GM19397 (cell line): ENCODE results near the gene SWI5.
"Not testable (repeated sequence)": the region's sequence is repeated elsewhere in the genome, so short reads cannot be mapped to it uniquely, and the experiment has no call there.

Experiments used
- ATAC-seq: cut with Tn5 transposase; IDR thresholded peaks from one replicate; pipeline ENCODE4 v1.9.1; 2021; ENCODE audit warnings: mild to moderate bottlenecking, moderate library complexity; ENCODE audit not compliant: unreplicated experiment

Gene SWI5

DNA sequence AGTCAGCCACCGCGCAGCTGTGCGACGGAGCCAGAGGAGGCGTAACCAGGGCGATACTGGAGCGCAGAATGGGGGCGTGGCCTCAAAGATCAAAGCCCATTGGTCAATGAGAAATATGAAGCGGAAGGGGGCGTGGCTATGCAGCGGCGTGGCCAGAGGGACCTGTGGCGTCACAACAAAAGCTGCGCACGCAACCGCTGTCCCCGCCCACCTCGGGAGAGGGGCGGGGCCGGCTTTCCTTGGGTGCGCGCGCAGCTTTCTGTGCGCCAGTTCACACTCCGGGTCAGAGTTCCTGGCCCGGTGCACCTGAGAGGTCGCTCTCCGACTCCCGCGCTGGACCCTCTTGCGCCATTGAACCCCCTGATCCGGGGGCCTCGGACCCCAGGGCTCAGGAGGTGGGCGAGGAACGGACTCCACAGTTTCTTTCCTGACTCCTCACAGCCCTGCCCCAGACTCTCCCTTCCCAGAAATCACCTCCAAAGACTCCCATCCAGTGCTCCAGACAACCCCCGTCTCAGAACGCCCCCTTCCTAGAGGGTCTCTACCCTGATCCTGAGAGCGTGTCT lies at the start of gene SWI5:
TSS of gene SWI5 (plus strand) at position 269 of the 566 bp plus-strand sequence.
- peak; percentile 94 for ATAC-seq

DNA sequence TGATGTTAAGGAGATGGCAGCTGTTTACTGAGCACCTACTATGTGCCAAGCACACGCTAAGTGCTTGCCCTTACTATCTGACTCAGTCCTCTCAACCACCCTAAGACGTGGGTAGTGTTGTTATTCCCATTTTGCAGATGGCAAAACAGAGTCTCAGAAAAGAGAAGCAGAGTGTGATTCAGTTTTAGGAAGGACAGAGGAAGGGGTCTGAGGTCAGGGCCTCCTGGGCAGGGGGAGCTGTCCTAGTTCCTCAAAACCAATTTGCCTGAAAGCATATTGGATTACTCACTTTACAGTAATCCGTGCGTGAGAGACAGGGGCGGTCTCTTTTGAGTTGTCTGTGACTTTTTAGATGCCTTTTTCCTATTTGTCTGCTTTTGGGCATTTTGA lies 49.7 kb upstream of the SWI5 start:
- ATAC-seq, result no peak

DNA sequence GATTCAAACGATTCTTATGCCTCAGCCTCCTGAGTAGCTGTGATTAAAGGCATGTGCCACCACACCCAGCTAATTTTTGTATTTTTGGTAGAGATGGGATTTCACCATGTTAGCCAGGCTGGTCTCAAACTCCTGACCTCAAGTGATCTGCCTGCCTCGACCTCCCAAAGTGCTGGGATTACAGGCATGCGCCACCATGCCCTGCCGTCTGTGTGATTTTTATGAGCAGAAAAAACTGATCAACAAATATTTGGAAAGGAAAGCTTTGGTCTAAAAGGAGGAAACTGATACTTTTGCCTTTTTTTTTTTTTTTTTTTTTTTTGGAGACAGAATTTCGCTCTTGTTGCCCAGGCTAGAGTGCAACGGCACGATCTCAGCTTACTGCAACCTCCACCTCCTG lies 45.2 kb upstream of the SWI5 start:
- ATAC-seq, result not testable (repeated sequence)

DNA sequence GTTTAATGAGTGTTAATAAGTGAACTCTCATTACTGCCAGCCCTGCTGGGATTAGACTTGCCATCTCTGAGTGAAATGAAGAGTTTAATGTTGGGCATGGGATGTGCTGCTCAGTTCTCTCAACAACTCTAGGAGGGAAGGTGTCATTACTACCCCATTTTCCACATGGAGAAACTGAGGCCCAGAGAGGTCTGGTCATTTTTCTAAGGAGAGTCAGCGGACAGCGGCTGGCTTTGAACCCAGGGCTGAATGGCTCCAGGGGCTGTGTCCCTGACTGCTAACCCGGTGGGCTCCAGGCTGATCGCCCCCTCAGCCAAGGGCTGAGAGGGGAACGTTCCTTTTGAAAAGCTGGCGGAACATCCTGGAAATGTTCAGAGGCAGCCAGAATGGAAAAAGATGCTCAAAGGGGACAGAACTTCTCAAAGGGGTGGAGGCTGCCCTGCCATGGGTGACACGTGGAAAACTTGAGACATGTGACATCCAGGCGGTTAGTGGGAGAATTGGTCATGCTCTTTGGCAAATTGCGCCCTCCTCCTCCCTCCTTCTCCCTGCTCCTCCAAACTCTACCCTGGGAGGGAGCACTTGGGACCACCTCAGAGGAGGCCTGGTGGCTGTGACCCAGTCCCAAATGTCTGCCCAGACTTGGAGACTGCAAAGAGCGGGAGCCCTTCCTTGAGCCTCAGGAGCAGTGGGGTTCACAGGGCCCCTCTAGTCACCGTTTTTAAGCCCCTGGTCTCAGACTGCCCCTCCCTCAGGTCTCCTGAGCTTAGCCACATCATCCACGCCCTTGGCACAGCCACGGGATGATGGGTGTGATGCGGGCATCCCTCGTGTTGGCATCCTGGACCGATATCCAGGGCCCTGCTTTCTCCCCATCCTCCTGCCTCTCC lies 44.2 kb upstream of the SWI5 start:
- no peak for ATAC-seq

DNA sequence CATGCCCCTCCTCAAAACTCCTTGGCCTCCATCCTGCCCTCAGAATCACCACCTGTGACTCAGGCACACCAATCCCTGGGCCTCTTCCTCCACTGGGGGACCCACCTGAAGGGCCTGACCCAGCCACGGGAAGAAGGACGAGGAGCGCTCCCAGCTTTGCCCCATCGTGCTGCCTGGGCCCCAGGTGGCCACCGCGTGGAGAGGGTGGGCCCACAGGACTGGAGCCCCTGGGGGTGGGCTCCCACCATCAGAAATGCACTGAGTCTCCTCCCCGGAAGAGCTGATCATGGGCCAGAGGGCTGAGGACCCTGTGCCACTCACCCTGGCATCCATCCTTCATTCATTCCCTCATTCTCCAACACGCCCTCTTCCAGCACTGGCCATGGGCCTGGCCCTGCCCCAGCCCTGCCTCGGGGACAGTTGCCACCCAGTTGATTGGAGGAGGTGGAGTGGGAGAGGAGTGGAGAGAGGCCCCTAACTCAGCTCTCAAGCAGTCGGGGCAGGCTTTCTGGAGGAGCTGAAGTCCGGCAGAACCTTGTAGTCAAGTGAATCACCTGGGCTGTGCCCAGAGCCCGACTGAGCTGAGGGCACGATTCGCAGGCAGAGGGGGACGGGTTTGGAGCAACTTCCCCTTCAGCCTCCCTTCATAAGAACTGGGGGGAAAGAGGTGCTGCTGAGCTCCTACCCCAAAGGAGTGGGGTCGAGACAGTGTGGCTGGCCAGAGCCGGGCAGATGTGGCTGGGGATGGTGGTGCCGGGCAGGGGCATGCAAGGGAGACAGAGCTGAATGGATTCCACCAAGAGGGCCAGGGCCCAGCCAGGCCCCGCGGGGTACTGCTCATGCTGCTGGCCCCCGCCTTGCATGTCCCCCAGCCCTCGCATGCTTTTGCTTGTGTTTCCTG lies 43.3 kb upstream of the SWI5 start:
- ATAC-seq, result no peak

DNA sequence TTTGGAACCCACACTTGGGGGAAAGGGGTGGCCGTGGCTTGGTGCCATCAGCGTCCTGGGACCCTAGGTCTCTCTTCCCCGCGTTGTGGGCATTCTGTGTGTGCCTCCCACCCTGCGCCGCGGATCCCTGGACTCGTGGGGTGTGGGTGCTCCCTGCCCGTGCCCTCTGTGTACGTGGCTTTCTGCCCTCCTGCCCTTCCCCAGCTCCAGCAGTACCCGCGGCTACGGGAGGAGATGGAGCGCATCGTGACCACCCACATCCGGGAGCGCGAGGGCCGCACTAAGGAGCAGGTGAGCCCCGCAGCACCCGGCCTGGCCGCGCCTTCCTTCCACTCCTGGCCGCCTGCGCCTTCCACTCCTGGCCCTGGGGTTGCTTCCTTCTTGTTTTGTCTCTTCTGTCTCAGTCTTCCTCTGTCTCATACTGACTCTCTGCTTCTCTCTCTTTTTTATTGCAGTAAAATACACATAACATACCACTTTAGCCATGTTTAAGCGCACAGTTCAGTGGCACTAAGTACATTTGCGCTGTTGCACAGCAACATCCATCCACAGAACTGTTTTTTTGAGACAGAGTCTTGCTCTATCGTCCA lies 42.2 kb upstream of the SWI5 start:
- no peak for ATAC-seq

DNA sequence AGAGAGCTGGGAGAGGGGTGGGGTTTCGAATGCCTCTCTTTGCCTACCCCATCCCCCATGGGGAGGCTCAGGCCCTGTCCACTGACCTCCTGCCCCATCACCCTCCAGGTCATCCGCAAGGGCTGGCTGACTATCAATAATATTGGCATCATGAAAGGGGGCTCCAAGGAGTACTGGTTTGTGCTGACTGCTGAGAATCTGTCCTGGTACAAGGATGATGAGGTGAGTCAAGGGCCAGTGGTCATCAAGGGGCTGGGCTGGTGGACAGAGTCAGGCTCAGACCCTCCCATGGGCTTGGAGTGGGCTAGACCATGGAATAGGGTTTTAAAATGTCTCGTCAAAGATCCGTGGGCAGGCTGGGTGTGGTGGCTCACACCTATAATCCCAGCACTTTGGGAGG lies 34.0 kb upstream of the SWI5 start:
- no peak for ATAC-seq

DNA sequence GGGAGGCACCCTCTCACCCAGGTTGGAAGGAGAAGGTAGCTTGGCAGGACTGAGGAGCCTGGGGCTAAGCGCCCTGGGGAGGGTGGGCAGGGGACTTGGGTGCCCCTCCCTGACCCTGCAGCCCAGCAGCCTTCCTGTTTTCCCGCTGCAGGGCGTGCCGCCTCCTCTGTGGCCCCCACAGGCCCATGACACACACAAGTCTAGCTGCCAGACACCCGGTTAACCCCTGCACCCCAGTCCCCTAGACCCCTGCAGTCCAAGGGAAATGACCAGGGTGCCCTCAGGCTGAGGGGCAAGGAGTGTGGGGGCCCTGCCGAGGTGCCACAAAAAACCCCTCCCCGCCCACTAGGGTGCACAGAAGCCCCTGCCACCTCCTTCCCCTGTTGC lies 33.3 kb upstream of the SWI5 start:
- no peak for ATAC-seq

DNA sequence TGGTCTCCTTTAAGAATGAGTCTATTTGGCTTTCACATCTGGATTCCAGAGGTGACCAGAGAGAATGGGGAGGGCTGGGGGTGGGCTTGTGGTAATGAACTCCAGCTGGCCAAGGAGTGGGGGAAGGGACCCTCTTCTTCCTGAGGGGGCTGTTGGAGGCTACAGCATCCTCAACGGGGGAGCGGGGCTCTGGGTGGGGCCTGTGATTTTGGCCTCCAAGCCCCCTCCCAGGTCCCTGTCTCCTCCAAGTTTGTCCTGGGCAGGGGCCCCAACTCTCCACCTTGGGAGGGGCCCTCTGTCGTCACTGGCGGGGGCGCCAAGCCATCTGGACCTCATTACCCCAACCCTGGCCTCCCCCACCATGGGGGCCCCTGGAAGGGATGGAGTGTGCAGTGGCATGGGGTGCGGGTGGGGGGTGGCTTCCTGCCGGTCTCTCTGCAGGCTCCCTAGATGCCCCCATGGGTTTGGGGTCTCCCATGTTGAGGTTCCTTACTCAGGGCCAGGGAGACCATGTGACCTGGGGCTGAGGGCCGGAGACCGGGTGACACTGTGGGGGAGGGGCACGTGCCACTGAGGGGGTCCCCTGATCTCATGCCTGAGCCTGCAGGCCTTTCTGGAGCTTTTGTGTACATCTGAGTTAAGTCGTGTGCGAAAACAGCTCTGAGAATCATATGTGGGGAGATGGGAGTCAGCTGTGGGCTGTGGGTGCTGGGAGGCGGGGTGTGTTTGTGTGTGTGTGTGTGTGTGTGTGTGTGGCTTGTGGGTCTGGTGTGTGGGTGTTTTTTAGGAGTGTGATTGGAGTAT lies 32.7 kb upstream of the SWI5 start:
- ATAC-seq, result no peak

DNA sequence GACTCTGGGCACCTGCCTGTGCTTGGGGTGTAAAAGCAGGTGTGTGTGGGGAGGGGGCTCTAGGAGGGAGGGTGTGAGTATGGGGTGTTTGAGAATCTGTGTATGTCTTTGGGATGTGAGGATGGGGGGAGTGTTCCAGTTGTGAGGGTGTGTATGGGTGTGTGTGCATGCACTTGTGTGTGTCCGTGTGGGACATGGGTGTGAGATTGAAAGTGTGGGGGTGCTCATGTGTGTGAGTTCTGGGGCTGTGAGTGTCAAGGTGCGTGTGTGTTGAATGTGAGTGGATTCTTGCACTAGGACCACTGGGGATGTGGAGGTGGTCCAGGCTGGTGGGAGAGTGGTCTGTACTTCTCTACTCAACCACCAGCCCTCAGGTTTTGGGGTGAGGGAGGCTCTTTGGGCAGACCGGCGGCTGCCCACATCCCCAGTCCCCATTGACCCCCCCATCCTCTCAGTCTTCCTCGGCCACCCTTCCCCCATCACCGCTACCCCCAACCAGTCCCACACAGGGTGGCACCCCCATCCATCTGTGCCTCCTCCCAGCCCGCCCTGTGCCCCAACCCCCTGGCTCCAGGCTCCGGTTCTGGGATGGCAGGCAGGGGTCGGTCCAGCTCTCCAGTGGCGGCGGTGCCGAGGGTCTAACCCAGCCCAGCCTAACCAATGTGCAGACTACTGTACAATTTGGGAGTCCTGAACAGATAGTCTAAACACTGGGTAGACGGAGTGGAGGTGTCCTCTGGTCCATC lies 31.8 kb upstream of the SWI5 start:
- ATAC-seq, result no peak

DNA sequence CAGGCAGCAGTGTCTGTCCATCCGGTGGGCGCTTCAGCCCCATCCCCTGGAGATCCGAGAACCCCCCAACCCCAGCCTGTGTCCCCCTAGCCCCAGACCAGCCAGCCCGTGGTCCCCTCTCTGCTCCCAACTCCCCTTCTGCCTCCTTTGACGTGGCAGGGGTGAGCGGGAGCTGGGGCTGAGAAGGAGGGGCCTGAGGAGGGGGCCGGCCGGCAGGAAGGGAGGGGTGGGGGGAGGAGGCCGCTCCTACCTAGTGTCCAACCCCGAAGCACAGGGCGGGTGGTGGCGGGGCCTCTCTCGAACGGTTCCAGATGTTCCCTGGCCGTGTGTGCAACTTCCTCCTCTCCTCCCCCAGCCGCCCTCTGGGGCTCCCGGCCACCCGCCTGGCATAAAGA lies 31.2 kb upstream of the SWI5 start:
- ATAC-seq, result no peak

DNA sequence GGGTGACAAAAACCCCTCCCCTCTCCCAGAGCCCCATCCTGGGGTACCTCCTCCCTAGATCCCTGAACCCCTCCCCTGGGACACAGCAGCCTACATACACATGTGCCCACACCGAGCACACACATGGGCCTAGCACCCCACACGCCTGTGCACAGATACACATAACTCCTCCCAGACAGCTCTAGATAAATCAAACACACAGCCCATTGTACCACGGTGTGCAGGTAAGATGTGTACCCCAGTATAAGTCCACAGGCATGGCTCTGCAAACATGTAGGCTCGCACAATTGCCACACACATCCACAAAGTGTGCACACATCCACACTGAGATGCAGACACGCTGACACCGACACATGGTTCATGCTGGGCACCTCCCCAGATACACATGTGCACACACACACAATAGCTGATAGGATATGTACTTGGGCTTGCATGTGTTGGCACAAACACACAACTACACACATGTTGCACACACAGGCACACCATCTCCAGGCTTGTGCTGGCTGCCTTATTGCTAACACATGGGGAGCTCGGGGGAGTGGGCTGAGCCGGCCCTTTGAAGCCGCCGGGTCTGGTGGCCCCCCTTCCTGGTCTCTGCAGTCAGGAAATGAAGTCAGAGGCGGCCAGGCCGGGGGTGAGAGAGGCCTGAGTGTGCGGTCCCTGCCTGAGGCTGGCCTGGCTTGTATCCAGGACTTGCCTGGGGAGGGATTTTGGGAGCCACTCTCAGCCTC lies 30.5 kb upstream of the SWI5 start:
- ATAC-seq, result no peak

DNA sequence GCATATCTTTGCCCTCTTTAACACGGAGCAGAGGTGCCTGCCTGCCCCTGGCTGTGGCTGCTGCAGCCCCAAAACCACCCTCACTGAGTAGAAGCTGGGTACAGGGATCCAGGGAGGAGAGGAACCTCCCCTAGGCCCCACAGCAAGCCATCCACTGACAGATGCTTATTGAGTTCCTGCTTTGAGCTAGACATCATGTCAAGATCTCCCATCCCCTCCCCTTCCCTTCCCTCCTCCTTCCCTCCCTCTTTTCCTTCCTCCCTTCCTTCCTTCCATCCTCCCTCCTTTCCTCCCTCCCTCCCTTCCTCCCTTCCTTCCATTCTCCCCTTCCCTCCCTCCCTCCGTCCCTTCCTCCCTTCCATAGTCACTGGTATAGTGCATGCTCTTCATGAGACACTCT lies 29.6 kb upstream of the SWI5 start:
- ATAC-seq, result no peak

DNA sequence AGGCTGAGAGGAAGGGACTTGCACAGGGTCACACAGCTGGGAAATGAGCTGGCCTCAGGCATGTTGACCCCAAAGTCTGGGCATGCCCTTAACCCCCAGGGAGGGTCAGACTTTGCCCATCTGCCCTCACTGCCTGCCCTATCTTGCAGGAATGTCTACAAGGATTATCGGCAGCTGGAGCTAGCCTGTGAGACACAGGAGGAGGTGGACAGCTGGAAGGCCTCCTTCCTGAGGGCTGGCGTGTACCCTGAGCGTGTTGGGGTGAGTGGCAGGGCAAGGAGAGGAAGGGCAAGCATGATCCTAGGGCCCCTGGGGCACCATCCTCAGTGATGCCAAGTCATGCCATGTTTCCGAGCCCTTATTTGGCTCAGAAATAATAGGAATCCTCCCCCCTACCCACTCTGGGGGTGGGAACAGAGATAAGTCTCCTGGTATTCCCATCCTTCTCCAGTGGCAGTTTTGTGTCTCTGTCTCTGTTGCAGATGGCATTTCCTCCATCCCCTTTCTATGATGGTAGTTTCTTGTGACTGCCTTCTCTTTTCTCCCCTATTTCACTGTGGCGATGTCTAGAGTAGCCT lies 28.8 kb upstream of the SWI5 start:
- ATAC-seq, result no peak

DNA sequence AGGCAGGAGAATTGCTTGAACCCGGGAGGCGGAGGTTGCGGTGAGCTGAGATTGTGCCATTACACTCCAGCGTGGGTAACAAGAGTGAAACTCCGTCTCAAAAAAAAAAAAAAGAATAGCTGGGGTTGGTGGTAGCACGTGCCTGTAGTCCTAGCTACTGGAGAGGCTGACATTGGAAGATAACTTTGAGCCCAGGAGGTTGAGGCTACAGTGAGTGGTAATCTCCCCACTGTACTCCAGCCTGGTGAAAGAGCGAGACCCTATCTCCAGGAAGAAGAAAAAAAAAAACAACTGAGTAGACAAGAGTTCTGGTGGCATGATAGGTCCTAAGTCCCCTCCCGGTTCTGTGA lies 26.5 kb upstream of the SWI5 start:
- no peak for ATAC-seq

DNA sequence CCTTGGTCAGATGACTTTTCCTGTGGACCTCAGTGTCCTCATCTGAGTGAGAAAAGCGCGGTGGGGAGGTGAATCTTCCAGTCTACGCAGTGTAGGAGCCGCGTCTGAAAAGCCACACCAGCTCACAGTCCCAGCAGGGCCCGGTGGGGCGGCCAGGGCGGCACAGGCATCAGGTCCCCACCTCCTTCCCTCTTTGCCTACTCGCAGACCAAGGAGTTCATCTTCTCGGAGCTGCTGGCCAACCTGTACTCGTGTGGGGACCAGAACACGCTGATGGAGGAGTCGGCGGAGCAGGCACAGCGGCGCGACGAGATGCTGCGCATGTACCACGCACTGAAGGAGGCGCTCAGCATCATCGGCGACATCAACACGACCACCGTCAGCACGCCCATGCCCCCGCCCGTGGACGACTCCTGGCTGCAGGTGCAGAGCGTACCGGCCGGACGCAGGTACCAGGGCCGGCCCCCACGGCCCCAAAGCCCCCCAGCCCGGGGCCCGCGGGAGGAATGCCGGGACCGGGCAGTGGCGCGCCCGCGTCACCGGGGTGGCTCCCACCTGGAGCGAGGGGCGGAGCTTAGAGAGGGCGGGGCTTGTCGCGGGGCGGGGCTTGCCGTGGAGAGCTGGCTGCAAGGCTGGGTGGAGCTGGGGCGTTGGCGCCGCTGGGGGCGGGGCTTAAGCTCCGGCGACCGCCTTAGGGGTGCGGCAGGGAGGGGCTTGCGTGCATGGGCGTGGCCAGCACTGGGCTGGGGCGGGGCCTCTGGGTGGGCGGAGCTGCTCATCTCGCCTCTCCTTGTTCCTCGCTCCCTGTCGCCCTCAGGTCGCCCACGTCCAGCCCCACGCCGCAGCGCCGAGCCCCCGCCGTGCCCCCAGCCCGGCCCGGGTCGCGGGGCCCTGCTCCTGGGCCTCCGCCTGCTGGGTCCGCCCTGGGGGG lies 25.9 kb upstream of the SWI5 start:
- ATAC-seq, result peak; percentile 86

DNA sequence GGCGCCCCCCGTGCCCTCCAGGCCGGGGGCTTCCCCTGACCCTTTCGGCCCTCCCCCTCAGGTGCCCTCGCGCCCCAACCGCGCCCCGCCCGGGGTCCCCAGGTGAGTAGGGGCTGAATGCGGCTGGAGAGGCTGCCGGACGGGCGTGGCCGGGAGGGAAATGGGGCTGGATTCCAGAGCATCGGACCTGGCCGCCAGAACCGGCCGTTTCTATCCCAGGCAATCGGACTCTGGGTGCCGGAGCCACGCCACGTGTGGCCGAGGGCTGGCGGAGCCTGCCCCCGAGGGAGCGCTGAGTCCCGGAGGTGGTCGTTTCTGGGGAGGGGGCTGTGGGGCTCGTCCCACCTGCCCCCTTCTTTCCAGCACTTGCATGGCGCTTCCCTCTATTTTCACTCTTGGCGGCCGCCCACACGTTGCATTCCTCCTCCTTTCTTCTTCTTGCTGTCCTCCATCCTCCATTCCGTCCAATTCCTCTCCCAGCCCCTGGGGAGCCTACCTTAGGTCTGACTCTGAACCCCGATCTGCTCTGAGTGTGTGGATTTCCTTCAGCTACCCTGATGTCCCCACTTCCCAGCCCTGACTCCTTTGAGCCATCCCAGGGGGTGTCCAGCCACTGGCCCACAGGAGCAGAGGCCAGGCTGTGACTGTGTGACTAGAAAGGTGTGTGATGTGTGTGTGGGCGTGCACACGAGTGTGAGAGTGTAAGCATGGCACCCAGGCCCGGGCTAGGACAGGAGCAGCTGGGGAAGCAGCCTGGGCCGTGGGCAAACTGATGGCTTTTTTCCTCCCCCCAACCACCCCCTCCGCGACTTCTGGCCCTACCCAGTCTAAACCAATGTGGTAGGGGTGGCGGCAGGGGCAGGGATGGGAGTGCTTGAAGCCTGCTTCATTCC lies 25.0 kb upstream of the SWI5 start:
- ATAC-seq, result no peak
